Ascending aorta (tissue), 2 donors: ENCODE data around the gene UQCR10. TPM values are rescaled to one million over a fixed set of nuclear protein-coding genes. Genes with fewer than 3 reads are reported as not detected.

Experiments used
- DNase-seq, 2 donors: peaks; one replicate each; pipeline ENCODE4 v3.0.0-alpha.2; 2019; ENCODE audit warnings: low spot score in 2 of 2
- H3K27ac ChIP-seq, 2 donors: fragments of 200-600 bp; sonication (generic); one replicate each; pipeline ENCODE4 v1.5.1; 2016 to 2017; ENCODE audit warnings: mild to moderate bottlenecking in 1 of 2
- H3K27me3 ChIP-seq: fragments of 200-600 bp; sonication (generic); one replicate; pipeline ENCODE4 v1.5.1; 2017
- H3K36me3 ChIP-seq, 2 donors: fragments of 200-600 bp; sonication (generic); one replicate each; pipeline ENCODE4 v1.5.1; 2016
- H3K4me1 ChIP-seq, 2 donors: fragments of 200-600 bp; sonication (generic); one replicate each; pipeline ENCODE4 v1.5.1; 2016 to 2017; ENCODE audit warnings: mild to moderate bottlenecking in 1 of 2
- H3K4me3 ChIP-seq, 2 donors: fragments of 200-600 bp; sonication (generic); one replicate each; pipeline ENCODE4 v1.5.1; 2016 to 2017; ENCODE audit warnings: mild to moderate bottlenecking in 1 of 2
- H3K9me3 ChIP-seq, 2 donors: fragments of 200-600 bp; sonication (generic); one replicate each; pipeline ENCODE4 v1.5.1; 2016
- intact Hi-C: fragments of 100-400 bp; cut with DNase I; formaldehyde crosslinking; loops from one replicate; pipeline ENCODE4 v1.15.1; 2023
- total RNA-seq: library from RNA; depleted of rRNA; stranded (reverse); fragments of >200 nt; gene quantifications from one replicate; pipeline ENCODE4 v1.1.0, GENCODE V29; 2016
- TF ChIP-seq, protein P1 (sequence below), 3 experiments: fragments of 200-600 bp in 2 of 3; fragments of 450-650 bp in 1 of 3; sonication (generic) in 2 of 3; IDR thresholded peaks; one replicate each; pipeline ENCODE4 v1.5.1; 2016 to 2019; ENCODE audit warnings: antibody characterized with exemption in 3 of 3, mild to moderate bottlenecking in 1 of 3, moderate library complexity in 1 of 3

UQCR10 gene
- total RNA-seq, 1 donor from 2014 or later, result 66.8 TPM

DNA sequence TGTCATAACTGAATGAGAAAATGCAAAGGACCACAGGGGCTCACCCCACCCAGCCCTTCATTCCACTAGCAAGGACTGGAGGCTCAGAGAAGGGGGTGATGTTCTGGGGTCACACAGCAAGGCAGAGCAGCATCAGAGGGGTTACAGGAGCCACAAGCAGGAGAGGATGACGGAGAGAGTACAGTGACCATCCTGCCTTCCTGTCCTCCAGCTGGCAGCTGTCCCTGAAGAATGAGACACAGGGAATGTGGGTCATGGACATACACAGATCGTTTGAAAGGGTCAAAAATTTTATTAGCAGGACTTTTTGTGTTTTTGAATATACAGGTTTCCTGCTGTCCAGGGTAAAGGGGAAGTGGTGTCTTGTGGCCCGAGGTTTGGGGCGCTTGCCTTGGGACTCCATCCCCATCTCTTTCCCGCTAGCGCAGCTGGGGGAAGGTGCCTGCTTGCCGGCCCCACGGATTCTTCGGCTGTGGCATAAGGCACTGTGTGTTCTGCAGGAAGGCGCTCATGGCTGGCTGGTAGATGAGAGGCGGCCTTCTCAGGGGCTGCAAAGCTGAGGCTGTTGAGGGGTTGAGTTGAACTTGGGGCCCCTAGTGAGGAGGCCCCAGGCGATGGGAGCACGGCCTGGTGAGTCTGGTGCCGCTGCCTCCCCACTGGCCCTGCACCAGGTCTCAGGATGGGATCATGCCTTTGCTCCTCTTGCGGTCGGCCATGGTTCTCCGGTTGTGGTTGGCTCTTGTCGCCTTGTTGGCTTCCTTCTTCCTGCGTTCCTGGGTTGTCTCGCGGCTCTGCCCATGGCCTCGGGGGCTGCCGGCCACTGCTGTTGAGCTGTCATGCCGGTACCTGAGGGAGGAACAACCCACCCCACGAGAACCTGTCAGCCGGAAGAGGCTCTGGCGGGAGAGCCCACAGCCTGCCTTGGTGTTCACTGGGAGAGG lies 21.4 kb downstream of the UQCR10 start:
- no peak for DNase-seq
- TF ChIP-seq, protein P1, sequence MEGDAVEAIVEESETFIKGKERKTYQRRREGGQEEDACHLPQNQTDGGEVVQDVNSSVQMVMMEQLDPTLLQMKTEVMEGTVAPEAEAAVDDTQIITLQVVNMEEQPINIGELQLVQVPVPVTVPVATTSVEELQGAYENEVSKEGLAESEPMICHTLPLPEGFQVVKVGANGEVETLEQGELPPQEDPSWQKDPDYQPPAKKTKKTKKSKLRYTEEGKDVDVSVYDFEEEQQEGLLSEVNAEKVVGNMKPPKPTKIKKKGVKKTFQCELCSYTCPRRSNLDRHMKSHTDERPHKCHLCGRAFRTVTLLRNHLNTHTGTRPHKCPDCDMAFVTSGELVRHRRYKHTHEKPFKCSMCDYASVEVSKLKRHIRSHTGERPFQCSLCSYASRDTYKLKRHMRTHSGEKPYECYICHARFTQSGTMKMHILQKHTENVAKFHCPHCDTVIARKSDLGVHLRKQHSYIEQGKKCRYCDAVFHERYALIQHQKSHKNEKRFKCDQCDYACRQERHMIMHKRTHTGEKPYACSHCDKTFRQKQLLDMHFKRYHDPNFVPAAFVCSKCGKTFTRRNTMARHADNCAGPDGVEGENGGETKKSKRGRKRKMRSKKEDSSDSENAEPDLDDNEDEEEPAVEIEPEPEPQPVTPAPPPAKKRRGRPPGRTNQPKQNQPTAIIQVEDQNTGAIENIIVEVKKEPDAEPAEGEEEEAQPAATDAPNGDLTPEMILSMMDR (IDR thresholded peaks at IDR 0.05), result no peak
- Histone ChIP-seq H3K4me3 (no peak overlapping the region), H3K36me3 (peaks cover 49 to 58% of the 10 kb centered on the region in 2 donors), H3K27ac (no peak overlapping the region), H3K4me1 (no peaks in the 10 kb centered on the region), H3K27me3 (no peaks in the 10 kb centered on the region), H3K9me3 (no peaks in the 10 kb centered on the region)
- intact Hi-C loops, result no loop called here

DNA sequence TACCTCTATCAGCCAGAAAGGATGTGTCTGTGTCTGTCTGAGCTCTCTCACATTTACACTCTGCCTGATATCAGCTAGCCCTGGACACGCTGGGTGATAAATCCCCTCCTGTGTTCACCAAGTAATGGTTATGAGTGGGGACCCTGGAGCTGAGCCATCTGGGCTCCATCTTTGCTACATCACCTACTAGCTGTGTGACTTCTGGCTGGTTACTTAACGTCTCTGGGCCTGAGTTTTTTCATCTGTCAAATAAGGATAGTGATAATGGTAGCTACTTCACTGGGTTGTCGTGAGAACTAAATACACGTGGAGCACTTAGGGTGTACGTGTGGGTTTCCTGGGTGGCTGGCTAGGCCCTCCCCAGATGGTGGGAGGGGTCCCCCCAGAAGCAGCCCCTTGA lies 22.9 kb downstream of the UQCR10 start:
- Histone ChIP-seq H3K36me3 (peaks cover 61 to 66% of the 10 kb centered on the region in 2 donors), H3K4me1 (no peaks in the 10 kb centered on the region), H3K4me3 (no peak overlapping the region), H3K9me3 (no peaks in the 10 kb centered on the region), H3K27me3 (no peaks in the 10 kb centered on the region), H3K27ac (no peak overlapping the region)
- no peak for DNase-seq
- TF ChIP-seq, protein P1 (IDR thresholded peaks at IDR 0.05), result no peak
- intact Hi-C loops, result no loop called here

DNA sequence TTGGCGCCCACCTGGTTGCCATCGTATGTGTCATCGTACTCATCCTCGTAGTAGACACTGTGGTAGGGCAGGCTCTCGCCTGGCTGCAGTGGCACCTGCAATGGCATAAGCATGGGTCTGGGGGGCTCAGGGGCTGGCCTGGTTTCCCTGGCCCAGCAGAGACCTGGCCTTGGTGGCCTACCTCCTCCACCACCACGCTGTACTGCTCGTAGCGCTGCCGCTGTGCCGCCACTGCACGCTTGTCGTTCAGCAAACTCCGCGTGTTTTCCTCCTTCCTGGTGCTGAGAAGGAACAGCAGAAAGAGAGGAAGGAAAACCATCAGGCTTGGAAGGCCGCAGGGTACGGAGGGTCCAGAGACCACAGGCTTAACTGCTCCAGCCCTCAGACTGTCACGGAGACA lies 26.2 kb downstream of the UQCR10 start:
- Histone ChIP-seq H3K27ac (no peak overlapping the region), H3K36me3 (peaks cover 75 to 78% of the 10 kb centered on the region in 2 donors), H3K27me3 (no peaks in the 10 kb centered on the region), H3K4me1 (no peaks in the 10 kb centered on the region), H3K4me3 (no peak overlapping the region), H3K9me3 (no peaks in the 10 kb centered on the region)
- no peak for DNase-seq
- TF ChIP-seq, protein P1 (IDR thresholded peaks at IDR 0.05), result no peak
- intact Hi-C loops, result no loop called here

DNA sequence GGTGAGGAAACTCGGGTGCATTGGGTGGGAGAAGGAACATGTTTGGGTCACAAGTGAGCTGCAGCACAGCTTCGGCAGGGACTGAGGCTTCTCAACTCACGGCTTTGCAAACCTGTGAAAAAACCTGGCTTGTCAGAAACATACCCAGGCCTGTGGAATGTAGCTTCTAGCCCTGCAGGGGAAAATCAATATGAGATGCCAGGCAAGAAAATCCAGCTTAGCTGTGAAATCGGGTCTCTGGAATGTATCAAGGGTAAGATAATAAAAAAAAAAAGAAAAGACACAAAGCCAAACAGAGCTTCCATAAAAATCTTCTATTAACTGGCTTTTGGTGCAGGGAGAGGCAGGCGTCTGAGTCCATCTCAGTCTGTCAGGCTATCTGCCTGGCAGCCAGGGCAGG lies 28.5 kb downstream of the UQCR10 start:
- intact Hi-C loops, result no loop called here
- TF ChIP-seq, protein P1 (IDR thresholded peaks at IDR 0.05), result no peak
- H3K9me3 ChIP-seq, result no peaks in the 10 kb centered on the region
- no peaks in the 10 kb centered on the region for H3K27me3 ChIP-seq
- H3K4me1 ChIP-seq, result peaks cover 0 to 11% of the 10 kb centered on the region in 2 donors
- H3K4me3 ChIP-seq, result no peak overlapping the region
- peaks cover 58 to 66% of the 10 kb centered on the region in 2 donors for H3K36me3 ChIP-seq
- H3K27ac ChIP-seq, result no peak overlapping the region
- no peak for DNase-seq

DNA sequence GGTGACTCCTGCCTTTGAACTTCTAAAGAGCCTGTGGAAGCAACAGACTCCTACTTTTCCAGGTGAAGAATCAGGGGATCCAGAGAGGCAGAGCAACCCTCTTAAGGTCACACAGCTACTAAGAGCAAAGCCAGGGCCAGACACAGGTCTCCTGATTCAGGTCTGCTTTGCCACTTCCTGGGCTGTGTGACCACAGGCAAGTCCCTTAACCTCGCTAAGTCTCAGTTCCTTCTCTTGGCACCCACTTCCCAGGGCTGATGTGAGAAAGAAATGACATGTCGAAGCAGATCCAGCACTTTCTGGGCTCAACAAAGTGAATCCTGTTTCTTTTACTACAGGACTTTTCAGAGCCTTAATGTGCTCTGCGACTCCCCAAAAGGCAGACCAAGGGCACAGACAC lies 30.2 kb downstream of the UQCR10 start:
- intact Hi-C loops, result no loop called here
- TF ChIP-seq, protein P1 (IDR thresholded peaks at IDR 0.05), result no peak
- Histone ChIP-seq H3K27ac (no peak overlapping the region), H3K27me3 (no peaks in the 10 kb centered on the region), H3K9me3 (no peaks in the 10 kb centered on the region), H3K4me3 (no peak overlapping the region), H3K36me3 (peaks cover 58 to 66% of the 10 kb centered on the region in 2 donors), H3K4me1 (peaks cover 0 to 11% of the 10 kb centered on the region in 2 donors)
- DNase-seq, result no peak
